ENCODE results near the gene PRKAG2. TPM values are rescaled to one million over a fixed set of nuclear protein-coding genes. Genes with fewer than 3 reads are reported as not detected.

PRKAG2 gene
- total and polyA plus RNA-seq, 2 of the 8 experiments (the other 6 are each of a cell fraction or from before 2014, with no cell fraction given): 7.5 to 18.1 TPM

DNA sequence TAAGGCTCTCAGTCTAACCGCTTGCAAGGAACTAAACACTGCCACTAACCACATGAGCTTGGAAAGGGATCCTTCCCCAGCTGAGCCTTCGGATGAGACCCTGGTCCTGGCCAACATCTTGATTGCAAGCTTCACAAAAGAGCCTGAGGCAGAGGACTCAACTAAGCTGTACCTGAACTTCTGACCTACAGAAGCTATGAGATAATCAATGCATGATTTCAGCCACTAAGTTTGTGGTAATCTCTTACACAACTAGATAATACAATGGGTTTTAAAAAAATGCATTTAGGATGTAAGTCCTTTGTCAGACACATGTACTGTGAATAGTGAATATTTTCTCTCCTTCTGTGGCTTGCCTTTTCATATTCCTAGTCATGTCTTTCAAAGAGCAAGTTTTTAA, 231.6 kb downstream of the PRKAG2 start (continued):
- TF ChIP-seq E2F6 (IDR thresholded peaks at IDR 0.05) (no peak), PHF8 (conservative IDR thresholded peaks at IDR 0.05; ENCODE audit: low read depth, low read length) (no peak), CEBPB (IDR thresholded peaks at IDR 0.05; ENCODE audit: low read depth, low read length) (no peak), ATF2 (IDR thresholded peaks at IDR 0.05; ENCODE audit: low read length) (no peak), SIN3A (conservative IDR thresholded peaks at IDR 0.05 in 1 of 2, IDR thresholded peaks at IDR 0.05 in 1 of 2; ENCODE audit: low read depth in 1 of 2, low read length in 2 of 2) (no peak), RNF2 (IDR thresholded peaks at IDR 0.05; ENCODE audit: borderline replicate concordance, low read depth, low read length, missing control alignments, poor library complexity, severe bottlenecking) (no peak), SP1 (IDR thresholded peaks at IDR 0.05; ENCODE audit: low read depth, low read length) (no peak), TAF7 (optimal IDR thresholded peaks at IDR 0.05; ENCODE audit: borderline replicate concordance, low read depth, low read length) (no peak), ATF3 (IDR thresholded peaks at IDR 0.05; ENCODE audit: insufficient read depth, low read depth, low read length) (no peak)
- TF ChIP-seq, protein P1, sequence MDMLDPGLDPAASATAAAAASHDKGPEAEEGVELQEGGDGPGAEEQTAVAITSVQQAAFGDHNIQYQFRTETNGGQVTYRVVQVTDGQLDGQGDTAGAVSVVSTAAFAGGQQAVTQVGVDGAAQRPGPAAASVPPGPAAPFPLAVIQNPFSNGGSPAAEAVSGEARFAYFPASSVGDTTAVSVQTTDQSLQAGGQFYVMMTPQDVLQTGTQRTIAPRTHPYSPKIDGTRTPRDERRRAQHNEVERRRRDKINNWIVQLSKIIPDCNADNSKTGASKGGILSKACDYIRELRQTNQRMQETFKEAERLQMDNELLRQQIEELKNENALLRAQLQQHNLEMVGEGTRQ (IDR thresholded peaks at IDR 0.05; ENCODE audit: low read length): no peak

Measured in H1 (cell line).